Right cardiac atrium (tissue), 5 donors: ENCODE data around the gene PNKD. TPM values are rescaled to one million over a fixed set of nuclear protein-coding genes. Genes with fewer than 3 reads are reported as not detected.

Experiments used
- ATAC-seq, 2 donors: fragments of 200-7000 bp; cut with Tn5 transposase; one replicate each; pipeline versions ENCODE4 v1.8.0 to v1.9.1; 2020; ENCODE audit warnings: moderate library complexity in 2 of 2, mild to moderate bottlenecking in 1 of 2
- DNase-seq, 3 donors: peaks; one replicate each; pipeline ENCODE4 v3.0.0-alpha.2; 2020
- H3K27ac ChIP-seq: one replicate; pipeline ENCODE4 v1.5.1; 2013; ENCODE audit warnings: mild to moderate bottlenecking, low read length, control low read depth, moderate library complexity
- H3K27me3 ChIP-seq: one replicate; pipeline ENCODE4 v1.6.1; 2013; ENCODE audit not compliant: control insufficient read depth, insufficient read depth
- H3K4me1 ChIP-seq: one replicate; pipeline ENCODE4 v1.6.1; 2013; ENCODE audit warnings: low read length; ENCODE audit not compliant: control insufficient read depth, insufficient read depth
- H3K4me3 ChIP-seq: one replicate; pipeline ENCODE4 v1.5.1; 2013; ENCODE audit warnings: low read length, control low read depth
- H3K9me3 ChIP-seq: one replicate; pipeline ENCODE4 v1.6.1; 2013; ENCODE audit warnings: low read length; ENCODE audit not compliant: control insufficient read depth
- WGBS: extraction: QIAGEN DNeasy Blood & Tissue Kit; methylation state at CpG from one replicate; pipeline ENCODE4 v1.1.7; 2013; 5-methylcytosine and 5-hydroxymethylcytosine counted together
- intact Hi-C, 4 donors: fragments of 100-400 bp; cut with DNase I; formaldehyde crosslinking; loops; one replicate each; pipeline versions ENCODE4 v1.11.0 to v1.14.0; 2022 to 2023
- long read RNA-seq, 4 donors: library from polyadenylated mRNA; unstranded; transcript quantifications; one replicate each; pipeline ENCODE4 v2.0.0, GENCODE V29; 2020 to 2021
- polyA plus RNA-seq: library from polyadenylated mRNA; stranded (reverse); fragments of 200-250 nt; gene quantifications from one replicate; pipeline ENCODE4 v1.2.3, GENCODE V29; 2013
- total RNA-seq, 4 donors: library from RNA; stranded (reverse); fragmentation: NEBNext Ultra II Directional; extraction: Animal tissue kit (Norgen Biotek cat#: 25700); gene quantifications; one replicate each; pipeline ENCODE4 v1.2.1, GENCODE V29; 2021
- donor health status: healthy with polysubstance abuse.
- donor health status: DM: no; HTN: yes; CAD: no.
- donor health status: DM: no; HTN: no; CAD: no.
- donor health status: DM: no; HTN: yes; CAD: no; lungs with severe emphysema.
- donor health status: DM: yes; HTN: yes; CAD: no.

Gene PNKD
- 10 to 100 TPM; 69.3 to 96.5 (median 80.5) TPM for total RNA-seq
- polyA plus RNA-seq, result 157 TPM
- long read RNA-seq, donor 1, transcript PNKD-202 (9 exons, 2,991 nt), result minor isoform, 9 of 139 reads
- long read RNA-seq, donor 1, transcript PNKD-201 (3 exons, 758 nt), result major isoform, 98 of 139 reads
- long read RNA-seq, donor 1, partial matches to known transcripts, result 3 of 139 reads
- long read RNA-seq, donor 1, other reads (novel, unspliced or antisense), result 25 of 139 reads
- long read RNA-seq, donor 2, transcript PNKD-205 (2 exons, 1,372 nt), result minor isoform, 6 of 86 reads
- long read RNA-seq, donor 2, transcript PNKD-202 (9 exons, 2,991 nt), result minor isoform, 5 of 86 reads
- long read RNA-seq, donor 2, transcript PNKD-201 (3 exons, 758 nt), result major isoform, 67 of 86 reads
- long read RNA-seq, donor 2, partial matches to known transcripts, result 1 of 86 reads
- long read RNA-seq, donor 2, other reads (novel, unspliced or antisense), result 7 of 86 reads
- long read RNA-seq, donor 3, transcript PNKD-201 (3 exons, 758 nt), result major isoform, 24 of 64 reads
- long read RNA-seq, donor 3, transcript PNKD-202 (9 exons, 2,991 nt), result minor isoform, 6 of 64 reads
- long read RNA-seq, donor 3, partial matches to known transcripts, result 3 of 64 reads
- long read RNA-seq, donor 3, other reads (novel, unspliced or antisense), result 29 of 64 reads
- long read RNA-seq, donor 4, transcript PNKD-201 (3 exons, 758 nt), result major isoform, 51 of 73 reads
- long read RNA-seq, donor 4, transcript PNKD-202 (9 exons, 2,991 nt), result minor isoform, 8 of 73 reads
- long read RNA-seq, donor 4, partial matches to known transcripts, result 2 of 73 reads
- long read RNA-seq, donor 4, other reads (novel, unspliced or antisense), result 11 of 73 reads

- Histone ChIP-seq H3K4me3 (peak within 1 kb of the TSS; percentile 86), H3K27me3 (no peaks in the 10 kb centered on the region), H3K27ac (peak within 1 kb of the TSS; percentile 61), H3K9me3 (no peaks in the 10 kb centered on the region), H3K4me1 (peaks cover 6% of the 10 kb centered on the region)
- WGBS, result under 1% methylated on average over 64 of the region's 64 CpGs
- ATAC-seq (peak; percentile 92 to 95), DNase-seq (peak; percentile 100)
- intact Hi-C loops, result no loop called here
Observed at GRCh38 chr2:218269900-218270720, at the start of gene PNKD, which contains the start of gene AAMP. PNKD (plus strand) TSS chr2:218270519; CDS start chr2:218270536, 17 bp downstream. AAMP (minus strand) TSS chr2:218270137; CDS start chr2:218270086, 51 bp downstream.

- DNase-seq (peak in 1 of 3 donors; percentile 59), ATAC-seq (no peak)
- Histone ChIP-seq H3K27me3 (no peaks in the 10 kb centered on the region), H3K27ac (no peak overlapping the region), H3K9me3 (no peaks in the 10 kb centered on the region), H3K4me3 (no peak overlapping the region), H3K4me1 (peaks cover 16% of the 10 kb centered on the region)
- intact Hi-C loops, result no loop called here
- WGBS, result 58% methylated on average over 5 of the region's 5 CpGs
Observed at GRCh38 chr2:218221000-218221399, 49.3 kb upstream of the PNKD start.

DNA sequence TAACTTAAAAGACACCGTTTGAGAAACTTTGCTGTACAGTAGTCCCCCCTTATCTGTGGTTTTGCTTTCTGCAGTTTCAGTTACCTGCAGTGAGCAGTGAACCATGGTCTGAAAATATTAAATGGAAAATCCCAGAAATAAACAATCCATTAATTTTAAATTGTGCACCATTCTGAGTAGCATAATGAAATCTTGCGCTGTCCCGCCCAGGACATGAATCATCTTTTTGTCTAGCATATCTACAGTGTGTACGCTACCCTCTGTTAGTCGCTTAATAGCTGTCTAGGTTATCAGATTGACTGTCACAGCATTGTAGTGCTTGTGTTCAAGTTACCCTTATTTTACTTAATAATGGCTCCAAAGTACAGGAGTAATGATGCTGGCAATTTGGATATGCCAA, 47.3 kb upstream of the PNKD start:
- WGBS, result 70% methylated on average over 5 of the region's 5 CpGs
- ATAC-seq (peak in 1 of 2 donors; percentile 63), DNase-seq (no peak)
- Histone ChIP-seq H3K9me3 (no peaks in the 10 kb centered on the region), H3K4me3 (no peak overlapping the region), H3K4me1 (peaks cover 12% of the 10 kb centered on the region), H3K27me3 (no peaks in the 10 kb centered on the region), H3K27ac (no peak overlapping the region)
- intact Hi-C loops, result no loop called here

- no peaks in the 10 kb centered on the region for H3K27me3 ChIP-seq
- H3K4me3 ChIP-seq, result no peak overlapping the region
- no peaks in the 10 kb centered on the region for H3K9me3 ChIP-seq
- H3K27ac ChIP-seq, result no peak overlapping the region
- peaks cover 12% of the 10 kb centered on the region for H3K4me1 ChIP-seq
- ATAC-seq (no peak), DNase-seq (no peak)
- intact Hi-C loops, result no loop called here
- WGBS, result 53% methylated on average over 1 of the region's 1 CpG
Observed at GRCh38 chr2:218224186-218224585, 46.1 kb upstream of the PNKD start.

DNA sequence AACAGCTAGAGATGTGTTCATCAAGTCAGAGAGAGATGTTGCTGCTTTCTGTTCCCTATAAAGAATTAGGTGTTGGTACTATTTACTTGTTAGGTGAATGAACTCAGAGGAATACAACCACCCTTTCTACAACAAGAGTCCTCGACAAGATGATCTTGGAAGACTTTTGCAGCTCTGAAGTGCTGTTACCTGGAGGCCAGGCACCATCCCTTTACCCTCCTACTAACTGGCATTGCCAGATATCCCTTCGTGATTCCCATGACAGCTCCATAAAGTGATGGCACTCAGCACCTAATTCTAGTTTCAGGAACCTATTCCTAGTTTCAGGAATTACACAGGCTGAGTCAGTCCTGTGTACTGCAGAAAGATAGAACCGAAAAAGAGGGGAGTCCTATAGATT, 43.4 kb upstream of the PNKD start:
- intact Hi-C loops, result no loop called here
- WGBS, result 88% methylated on average over 3 of the region's 3 CpGs

GRCh38 chr2:218228366-218229090, 41.8 kb upstream of the PNKD start:
- ATAC-seq (no peak), DNase-seq (no peak)
- intact Hi-C loops, result no loop called here
- Histone ChIP-seq H3K27ac (peak overlapping the region; percentile 81), H3K4me1 (peaks cover 8% of the 10 kb centered on the region), H3K27me3 (no peaks in the 10 kb centered on the region), H3K9me3 (no peaks in the 10 kb centered on the region), H3K4me3 (no peak overlapping the region)
- WGBS, result 84% methylated on average over 6 of the region's 6 CpGs

More for the DNA sequence above, 43.4 kb upstream of the PNKD start:
- H3K27ac ChIP-seq, result no peak overlapping the region
- no peaks in the 10 kb centered on the region for H3K27me3 ChIP-seq
- no peak overlapping the region for H3K4me3 ChIP-seq
- DNase-seq (no peak), ATAC-seq (no peak)
- H3K9me3 ChIP-seq, result no peaks in the 10 kb centered on the region
- H3K4me1 ChIP-seq, result peaks cover 9% of the 10 kb centered on the region

GRCh38 chr2:218229239-218229638, 41.1 kb upstream of the PNKD start:
- Histone ChIP-seq H3K4me1 (peaks cover 8% of the 10 kb centered on the region), H3K9me3 (no peaks in the 10 kb centered on the region), H3K27ac (no peak overlapping the region), H3K4me3 (no peak overlapping the region), H3K27me3 (no peaks in the 10 kb centered on the region)
- WGBS, result 13% methylated on average over 3 of the region's 3 CpGs
- intact Hi-C loops, result no loop called here
- peak; percentile 67 to 84 for ATAC-seq
- DNase-seq, result no peak

- DNase-seq (no peak), ATAC-seq (peak; percentile 38 to 64)
- H3K27ac ChIP-seq, result no peak overlapping the region
Observed at GRCh38 chr2:218229851-218230250, 40.5 kb upstream of the PNKD start.

DNA sequence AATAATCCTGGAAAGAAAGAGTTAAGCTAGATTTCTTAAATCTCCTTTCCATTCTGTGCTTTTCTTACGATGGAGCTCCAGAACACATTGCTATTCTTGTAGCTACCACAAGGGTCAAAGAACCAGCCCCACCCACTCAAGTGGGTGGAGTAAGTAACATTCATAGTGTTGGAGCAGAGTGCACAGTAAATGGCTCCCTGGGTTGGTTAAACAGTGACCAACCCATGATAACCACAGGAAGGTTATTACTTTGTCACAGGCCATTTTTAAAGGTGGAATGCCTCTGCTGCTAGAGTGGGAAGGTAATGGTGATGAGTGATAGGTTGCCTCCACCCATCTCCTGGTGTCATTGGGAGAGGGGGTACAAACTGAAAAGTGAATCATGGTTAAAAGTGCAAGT, 39.4 kb upstream of the PNKD start:
- 2% methylated on average over 1 of the region's 1 CpG for WGBS
- ATAC-seq (peak; percentile 50 to 66), DNase-seq (no peak)
- intact Hi-C loops, result no loop called here
- Histone ChIP-seq H3K4me3 (no peak overlapping the region), H3K27ac (no peak overlapping the region), H3K27me3 (no peaks in the 10 kb centered on the region), H3K9me3 (no peaks in the 10 kb centered on the region), H3K4me1 (peaks cover 8% of the 10 kb centered on the region)

More at GRCh38 chr2:218229851-218230250, 40.5 kb upstream of the PNKD start:
- no peak overlapping the region for H3K4me3 ChIP-seq
- 82% methylated on average over 4 of the region's 4 CpGs for WGBS
- intact Hi-C loops, result no loop called here
- no peaks in the 10 kb centered on the region for H3K27me3 ChIP-seq
- H3K9me3 ChIP-seq, result no peaks in the 10 kb centered on the region
- peaks cover 8% of the 10 kb centered on the region for H3K4me1 ChIP-seq

- Histone ChIP-seq H3K4me3 (no peak overlapping the region), H3K9me3 (no peaks in the 10 kb centered on the region), H3K27me3 (no peaks in the 10 kb centered on the region), H3K27ac (no peak overlapping the region), H3K4me1 (peaks cover 6% of the 10 kb centered on the region)
- no peak for DNase-seq
- no peak for ATAC-seq
- whole genome bisulfite sequencing, result 92% methylated on average over 4 of the region's 4 CpGs
- intact Hi-C loops, result no loop called here
Observed at GRCh38 chr2:218233543-218233942, 36.8 kb upstream of the PNKD start.
